ENCODE results near the gene CPA1.

- no peak for TF ChIP-seq CTCF (optimal IDR thresholded peaks at IDR 0.05 in 1 of 3, IDR thresholded peaks at IDR 0.05 in 1 of 3, conservative IDR thresholded peaks at IDR 0.05 in 1 of 3; ENCODE audit: extremely low read depth in 1 of 3, insufficient read depth in 2 of 3, low read length in 3 of 3)
- no peak for TF ChIP-seq EZH2 (IDR thresholded peaks at IDR 0.05; ENCODE audit: low read length)
These were observed 46.5 kb upstream of the CPA1 start for GRCh38 chr7:130333832-130334231.
